IPS DF 4.7 (cell line): Measurements from ENCODE around the gene ABHD4.
"Not testable (repeated sequence)": the region's sequence is repeated elsewhere in the genome, so short reads cannot be mapped to it uniquely, and the experiment has no call there.

Experiments used
- DNase-seq: peaks from one replicate; pipeline ENCODE4 v3.0.0-alpha.2; 2013; ENCODE audit warnings: low spot score; ENCODE audit errors: extremely low read depth

Gene ABHD4

DNA sequence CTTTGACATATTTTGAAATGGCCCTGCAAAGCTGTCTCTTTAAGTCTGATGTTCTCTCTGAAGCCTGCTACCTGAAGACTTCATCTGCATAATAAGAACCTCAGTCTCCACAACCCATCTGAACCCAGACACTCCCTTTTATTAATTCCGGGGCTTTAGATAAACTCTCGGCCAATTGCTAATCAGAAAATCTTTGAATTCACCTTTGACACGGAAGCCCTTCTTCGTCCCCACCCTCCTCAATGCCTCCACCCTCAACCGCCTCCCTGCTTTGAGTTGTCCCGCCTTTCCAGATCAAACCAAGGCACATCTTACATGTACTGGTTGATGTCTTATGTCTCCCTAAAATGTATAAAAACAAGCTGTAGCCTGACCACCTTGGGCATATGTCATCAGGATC lies 28.5 kb downstream of the ABHD4 start:
- DNase-seq: no peak

- no peak for DNase-seq
Measured at GRCh38 chr14:22627506-22628263, 29.6 kb downstream of the ABHD4 start.

DNA sequence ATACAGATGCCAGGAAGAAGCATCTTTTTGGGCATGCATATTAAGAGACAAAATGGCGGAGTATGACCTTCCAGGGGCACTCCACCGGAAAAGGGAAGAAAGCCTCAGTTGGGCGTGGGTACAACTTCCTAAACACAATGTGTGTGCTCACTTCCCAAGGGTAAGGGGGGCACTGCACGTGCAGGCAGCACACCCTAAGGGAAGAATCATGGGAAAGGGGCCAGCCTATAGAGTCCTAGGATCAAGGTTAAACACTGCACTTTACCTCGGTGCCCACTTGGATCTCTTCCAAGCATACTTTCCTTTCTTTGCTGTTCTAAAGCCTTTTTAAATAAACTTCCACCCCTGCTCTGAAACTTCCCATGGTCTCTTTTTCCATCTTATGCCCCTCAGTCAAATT lies 31.3 kb downstream of the ABHD4 start:
- DNase-seq: no peak

GRCh38 chr14:22630066-22630465 lies 32.0 kb downstream of the ABHD4 start:
- no peak for DNase-seq

DNA sequence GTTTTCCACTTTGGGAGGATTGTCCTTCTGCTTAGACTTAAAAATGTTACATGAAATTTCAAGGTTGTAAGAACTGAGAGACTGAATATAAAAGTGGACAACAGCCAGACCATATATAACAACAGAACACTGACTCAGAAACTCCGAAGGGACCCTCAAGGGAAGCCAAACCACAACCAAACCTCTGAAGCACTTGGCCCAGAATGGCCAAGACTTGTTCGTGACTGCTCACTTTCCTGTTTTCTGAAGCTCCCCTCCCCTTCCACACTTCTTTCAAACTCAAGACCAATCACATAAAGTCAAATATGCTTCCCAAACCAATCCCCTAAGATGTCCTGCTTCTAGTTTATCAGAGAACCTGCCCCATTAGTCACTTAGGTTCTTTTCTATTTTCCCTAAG lies 32.4 kb downstream of the ABHD4 start:
- DNase-seq: no peak

DNA sequence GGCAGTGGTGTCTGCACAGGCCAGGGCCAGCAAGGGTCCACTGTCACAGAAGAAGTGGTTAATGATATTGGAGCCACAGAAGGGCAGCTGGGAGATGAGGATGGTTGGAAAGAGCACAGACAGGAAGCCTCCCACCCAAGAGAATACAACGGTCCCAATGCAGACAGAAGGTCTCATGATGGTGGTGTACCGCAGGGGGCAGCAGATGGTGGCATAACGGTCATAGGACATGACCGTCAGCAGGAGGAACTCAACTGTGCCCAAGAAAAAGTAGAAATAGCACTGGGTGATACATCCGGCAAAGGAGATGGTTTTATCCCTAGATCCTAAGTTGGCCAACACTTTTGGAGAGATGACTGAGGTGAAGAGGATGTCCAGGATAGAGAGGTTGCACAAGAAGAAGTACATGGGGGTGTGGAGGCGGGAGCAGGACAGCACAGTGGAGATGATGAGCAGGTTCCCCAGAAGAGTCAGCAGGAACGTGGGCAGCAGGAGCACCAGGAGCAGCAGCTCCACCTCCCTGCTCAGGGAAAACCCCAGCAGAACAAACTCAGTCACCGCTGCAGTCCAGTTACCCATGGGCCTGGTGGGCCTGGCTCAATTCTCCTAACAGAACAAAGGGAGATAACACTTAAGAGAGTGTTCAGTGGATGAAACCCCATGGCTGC lies 36.3 kb downstream of the ABHD4 start:
- DNase-seq: no peak

DNA sequence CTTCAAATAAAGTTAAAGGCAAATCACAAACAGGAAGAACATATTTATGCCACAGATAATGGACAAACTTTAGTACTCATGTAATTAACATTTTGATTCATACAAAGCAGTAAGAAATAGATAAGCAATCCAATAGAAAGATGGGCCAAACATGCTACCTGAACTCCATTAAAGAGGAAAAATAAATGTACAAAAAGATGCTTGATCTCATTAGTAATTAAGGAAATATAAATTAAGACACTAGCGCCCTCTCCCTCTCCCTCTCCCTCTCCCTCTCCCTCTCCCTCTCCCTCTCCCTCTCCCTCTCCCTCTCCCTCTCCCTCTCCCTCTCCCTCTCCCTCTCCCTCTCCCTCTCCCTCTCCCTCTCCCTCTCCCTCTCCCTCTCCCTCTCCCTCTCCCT lies 37.9 kb downstream of the ABHD4 start:
- DNase-seq: not testable (repeated sequence)

DNA sequence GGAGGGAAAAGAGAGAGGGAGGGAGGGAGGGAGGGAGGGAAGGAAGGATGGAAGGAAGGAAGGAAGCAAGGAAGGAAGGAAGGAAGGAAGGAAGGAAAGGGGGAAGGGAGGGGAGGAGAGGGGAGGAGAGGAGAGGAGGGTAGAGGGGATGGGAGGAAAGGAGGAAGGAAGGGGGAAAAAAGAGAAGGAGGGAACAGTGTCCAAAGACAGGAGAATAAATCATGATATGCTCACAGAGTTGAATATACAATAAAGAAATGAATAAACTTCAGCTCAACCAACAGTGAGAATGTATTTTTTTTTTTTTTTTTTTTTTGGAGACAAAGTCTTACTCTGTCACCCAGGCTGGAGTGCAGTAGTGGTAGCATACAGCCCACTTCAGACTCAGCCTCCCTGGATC lies 42.1 kb downstream of the ABHD4 start:
- DNase-seq: no peak

DNA sequence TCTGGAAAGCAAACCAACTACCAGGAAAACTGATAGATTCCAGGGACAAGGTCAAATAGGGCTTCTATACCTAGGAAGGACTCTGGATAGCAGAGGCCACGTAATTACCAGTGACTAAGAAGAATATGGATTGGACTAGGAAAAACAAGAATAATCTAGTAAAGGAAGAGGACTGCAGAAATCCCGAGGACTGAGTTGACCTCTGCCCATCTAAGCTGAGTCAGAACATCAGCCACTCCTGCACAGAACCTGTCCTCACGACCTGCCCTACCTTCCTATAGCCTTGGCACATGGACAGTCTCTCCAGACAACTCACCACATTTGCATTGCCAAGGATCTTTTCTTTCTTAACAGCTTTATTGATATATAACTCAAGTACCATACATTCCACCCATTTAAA lies 43.7 kb downstream of the ABHD4 start:
- DNase-seq: no peak

DNA sequence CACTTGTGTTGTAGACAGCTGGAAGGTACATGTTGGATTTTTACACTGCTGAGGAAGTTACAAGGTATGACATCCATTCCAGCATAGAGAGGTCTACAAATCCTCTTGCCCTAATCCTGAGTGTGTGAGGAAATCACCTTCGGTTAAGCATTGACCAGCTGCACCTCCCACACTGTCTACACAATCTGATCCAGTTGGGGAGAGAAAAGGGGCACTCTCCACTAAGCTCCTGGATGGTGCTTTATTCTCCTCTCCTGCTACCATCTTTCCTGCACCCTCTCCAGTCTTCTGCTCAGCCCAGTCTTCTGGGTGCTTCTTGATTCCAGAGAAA lies 46.2 kb downstream of the ABHD4 start, which contains the start of gene OR6J1:
OR6J1 (minus strand) TSS at position 48 of the 331 bp plus-strand sequence. CDS start 9,541 bp downstream, outside the sequence.
- no peak for DNase-seq

DNA sequence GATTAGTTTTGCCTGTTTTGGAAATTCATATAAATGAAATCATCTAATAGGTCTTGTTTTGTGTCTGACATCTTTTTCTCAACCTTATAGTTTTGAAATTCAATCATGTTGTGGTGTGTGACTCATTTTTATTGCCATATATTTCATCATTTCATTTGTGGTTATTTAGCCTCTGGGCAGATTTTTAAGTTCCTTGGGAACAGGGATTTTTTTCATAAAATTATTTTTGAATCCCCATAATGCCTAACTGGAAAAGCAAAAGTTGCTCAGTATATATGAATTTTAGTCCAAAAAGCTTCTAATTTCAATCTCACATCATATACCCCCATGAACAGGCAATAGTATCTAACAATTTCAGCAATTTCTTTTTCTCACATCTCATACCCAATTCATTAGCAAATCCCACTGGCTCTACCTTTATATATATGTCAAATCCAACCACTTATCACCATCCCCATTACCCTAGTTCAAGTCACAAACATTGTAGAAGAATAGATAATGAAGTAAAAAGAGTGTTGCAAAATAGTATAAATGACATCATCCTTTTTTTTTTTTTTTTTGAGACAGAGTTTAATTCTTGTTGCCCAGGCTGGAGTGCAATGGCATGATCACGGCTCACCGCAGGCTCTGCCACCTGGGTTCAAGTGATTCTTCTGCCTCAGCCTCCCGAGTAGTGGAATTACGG lies 48.6 kb downstream of the ABHD4 start:
- DNase-seq: no peak

DNA sequence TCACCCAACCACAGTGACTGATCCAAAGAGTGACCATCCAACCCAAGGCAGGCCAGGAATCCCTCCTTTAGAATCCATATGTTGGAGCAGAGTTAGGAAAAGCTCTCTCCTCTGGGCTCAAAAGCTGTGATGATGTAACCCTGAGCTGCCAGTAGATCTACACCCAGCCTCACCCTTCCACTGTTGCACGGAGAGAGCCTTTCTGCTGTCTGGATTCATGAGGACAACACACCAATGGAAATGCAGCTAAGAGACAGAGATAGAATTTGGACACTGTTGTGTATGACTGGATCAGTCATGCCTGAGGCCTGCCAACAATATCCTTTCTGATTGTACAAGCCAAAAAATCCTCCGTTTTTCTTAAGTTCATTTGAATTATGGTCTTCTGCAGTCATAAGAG lies 50.4 kb downstream of the ABHD4 start:
- DNase-seq: no peak

GRCh38 chr14:22650046-22650739 lies 52.1 kb downstream of the ABHD4 start:
- DNase-seq: no peak

DNA sequence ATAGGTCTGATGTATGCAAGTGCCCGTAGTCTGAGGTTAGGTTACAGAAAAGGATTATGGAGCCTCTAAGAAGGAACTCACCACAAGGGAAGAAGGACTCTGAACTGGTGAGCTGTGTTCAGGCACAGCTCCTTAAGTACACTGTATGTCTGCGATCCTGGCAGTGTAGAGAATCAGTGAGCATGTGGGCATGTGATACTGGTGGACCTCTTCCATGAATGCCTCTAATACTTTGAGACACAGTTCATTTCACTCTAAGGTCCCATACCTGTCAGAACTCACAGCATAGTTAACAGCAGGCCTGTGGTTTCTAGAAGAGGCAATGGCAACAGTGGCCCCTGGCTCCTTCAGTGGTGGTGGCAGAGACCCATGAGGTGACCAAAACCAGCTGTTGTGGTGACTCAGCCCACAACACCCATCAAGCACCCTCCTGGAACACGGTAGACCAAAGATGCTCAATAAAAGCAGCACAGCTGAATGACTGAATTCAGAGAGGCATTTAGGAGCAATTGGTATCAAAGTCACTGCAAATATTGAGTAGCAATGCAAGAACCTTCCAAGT lies 52.9 kb downstream of the ABHD4 start:
- no peak for DNase-seq

DNA sequence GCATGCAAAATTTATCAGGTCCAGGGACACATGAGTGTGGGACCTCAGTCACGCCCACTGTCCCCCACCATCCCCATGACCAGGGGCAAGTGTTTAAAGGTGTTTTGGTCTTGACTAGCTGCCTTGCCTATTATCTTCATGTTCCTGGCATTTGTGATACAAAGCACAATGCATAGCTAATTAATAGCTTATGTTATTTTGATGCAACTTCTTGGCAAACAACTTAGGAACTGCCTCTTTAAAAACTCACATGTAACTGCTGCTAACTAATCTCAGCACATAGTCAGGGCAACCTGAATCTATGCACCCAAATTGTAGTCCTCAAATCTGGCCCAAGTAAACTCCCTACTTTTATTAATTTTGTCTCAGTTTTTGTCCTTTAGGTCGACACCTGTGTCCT lies 53.5 kb downstream of the ABHD4 start:
- DNase-seq: no peak

DNA sequence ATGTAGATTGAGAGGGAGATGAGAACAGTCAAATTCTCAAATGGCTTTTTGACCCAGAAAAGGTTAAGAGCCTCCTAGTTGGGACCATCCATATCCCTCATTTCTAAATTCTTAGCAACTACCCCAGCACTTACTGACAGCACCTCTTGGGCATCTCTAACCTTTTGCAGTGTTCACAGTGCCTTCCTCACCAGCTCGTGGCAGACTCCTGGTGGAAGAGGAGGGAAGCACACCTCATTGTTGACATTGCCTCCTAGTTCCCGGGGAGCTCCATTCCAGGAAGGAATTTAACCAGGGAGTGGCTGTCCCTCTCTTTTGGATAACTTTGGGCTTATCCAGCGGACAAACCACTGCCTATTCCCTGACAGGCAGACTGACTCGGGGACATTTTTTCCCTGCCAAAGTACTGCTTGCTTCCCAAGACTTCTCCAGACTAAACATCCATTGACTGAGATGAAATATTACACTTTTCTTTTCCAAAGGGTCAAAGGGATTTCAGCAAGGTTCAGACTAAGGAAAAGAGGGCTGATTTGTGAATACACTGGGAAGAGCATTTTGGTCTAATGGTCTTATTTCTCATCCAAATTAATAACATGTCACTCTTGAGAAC lies 55.0 kb downstream of the ABHD4 start:
- DNase-seq: peak; percentile 86

- no peak for DNase-seq
Measured at GRCh38 chr14:22656226-22656625, 58.1 kb downstream of the ABHD4 start.

- no peak for DNase-seq
Measured at GRCh38 chr14:22656945-22657731, 59.0 kb downstream of the ABHD4 start.

- no peak for DNase-seq
Measured at GRCh38 chr14:22657861-22658260, 59.8 kb downstream of the ABHD4 start.

- DNase-seq: no peak
Measured at GRCh38 chr14:22658946-22659345, 60.8 kb downstream of the ABHD4 start.
